Suppressor macrophage treated with lipopolysaccharide for 1 hour (primary cell): ENCODE results near the gene HOGA1.
"Not testable (repeated sequence)": the region's sequence is repeated elsewhere in the genome, so short reads cannot be mapped to it uniquely, and the experiment has no call there.

Experiments
- DNase-seq, 3 donors: peaks; one replicate each; pipeline ENCODE4 v3.0.0-alpha.2; 2020 to 2022

Gene HOGA1

DNA sequence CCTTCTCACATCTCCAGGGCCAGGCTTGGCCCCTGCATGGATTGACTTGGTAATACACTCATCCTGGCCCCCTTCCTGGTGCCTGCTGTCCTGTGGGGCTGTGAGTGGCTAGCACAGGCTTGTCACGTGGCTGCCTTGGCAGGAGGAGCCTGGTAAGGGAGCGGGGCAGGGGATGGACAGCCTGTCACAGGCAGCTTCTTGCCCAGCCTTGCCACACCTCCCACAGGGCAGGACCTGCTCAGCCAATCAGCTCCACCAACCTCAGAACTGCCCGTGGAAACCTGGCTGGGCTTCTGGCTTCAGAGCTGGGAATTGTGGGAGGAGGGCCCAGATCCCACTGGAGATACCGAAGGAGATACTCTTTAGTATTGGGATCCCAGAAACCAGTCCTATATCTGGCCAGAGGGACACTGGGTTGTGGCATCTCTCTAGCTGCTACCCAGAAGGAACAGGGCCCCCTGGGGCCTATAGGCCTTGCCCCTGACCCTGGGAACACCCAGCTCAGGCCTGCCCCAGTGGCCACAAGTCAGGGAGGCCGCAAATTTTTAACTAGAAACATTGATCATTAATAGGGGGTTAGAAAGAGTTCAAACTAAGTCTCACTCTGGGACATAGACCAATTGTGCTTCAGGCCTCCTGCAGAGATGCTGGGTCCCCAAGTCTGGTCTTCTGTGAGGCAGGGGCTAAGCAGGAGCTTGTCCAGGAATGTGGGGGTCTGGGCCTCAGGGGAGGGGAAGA lies at the start of gene HOGA1:
HOGA1 (plus strand) TSS at position 330 of the 738 bp plus-strand sequence; CDS start at position 645, 315 bp downstream.
- no peak for DNase-seq

DNA sequence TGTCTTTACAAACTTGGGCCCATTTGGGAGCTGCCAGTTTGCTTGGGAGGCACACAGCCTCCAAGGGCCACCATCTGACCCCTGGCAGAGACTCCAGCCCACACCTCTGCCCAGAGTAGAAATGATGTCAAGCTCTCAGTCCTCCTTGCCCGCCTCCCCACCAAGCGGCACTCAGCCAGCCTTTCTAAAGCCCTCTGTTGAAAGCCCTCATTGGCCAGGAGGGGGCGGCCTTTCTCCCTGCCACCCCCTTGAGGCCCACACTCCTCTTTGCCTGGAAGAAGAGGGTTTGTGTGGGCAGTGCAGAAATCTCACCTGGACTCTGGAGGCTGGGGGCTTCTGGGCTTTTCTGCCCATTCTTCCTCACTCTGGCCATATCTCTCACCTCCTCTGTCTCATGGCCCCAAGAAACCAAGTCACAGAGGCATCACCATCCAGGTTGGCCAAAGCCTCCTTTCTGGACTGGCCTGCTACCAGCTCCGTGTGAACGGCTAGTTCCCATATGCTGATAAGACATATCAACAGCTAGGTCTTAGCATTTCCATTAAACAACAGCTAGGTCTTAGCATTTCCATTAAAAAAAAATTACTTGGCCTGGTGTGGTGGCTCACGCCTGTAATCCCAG lies 49.3 kb upstream of the HOGA1 start:
- peak; percentile 69 to 85 (median 70) for DNase-seq

DNA sequence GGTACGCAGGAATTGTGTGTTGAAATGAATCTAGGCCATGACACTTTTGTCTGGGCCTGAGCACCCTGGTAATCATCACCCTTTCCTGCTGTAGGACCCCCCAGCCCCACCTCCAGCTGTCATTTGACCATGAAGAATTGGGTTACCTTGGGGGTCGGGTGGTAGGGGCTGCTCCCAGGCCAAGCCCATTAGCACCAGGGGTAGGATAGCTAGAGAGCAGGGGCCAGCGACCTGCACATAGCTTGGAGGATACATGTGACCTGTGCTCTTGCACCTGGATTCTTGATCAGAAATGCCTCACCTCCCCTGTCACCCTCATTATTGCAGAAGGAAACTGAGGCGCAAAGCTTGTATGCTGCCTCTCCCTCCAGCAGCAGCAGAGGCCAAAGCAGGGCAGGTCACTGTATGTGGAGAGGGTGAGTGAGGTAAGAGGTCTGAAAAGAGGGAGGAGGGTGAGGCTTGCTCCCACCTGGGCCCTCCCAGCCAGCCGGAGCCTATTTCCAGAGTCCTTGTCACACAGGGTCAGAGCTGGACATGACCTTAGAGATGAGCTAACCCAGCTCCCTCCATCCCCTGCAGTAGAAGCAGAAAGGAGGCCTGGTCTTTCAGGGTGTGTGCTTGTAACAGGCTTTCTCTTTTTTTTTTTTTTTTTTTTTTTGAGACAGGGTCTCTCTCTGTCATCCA lies 46.9 kb upstream of the HOGA1 start:
- DNase-seq: no peak

- peak; percentile 34 to 42 (median 41) for DNase-seq
Measured at GRCh38 chr10:97538411-97538810, 45.8 kb upstream of the HOGA1 start.

GRCh38 chr10:97538839-97539238 lies 45.4 kb upstream of the HOGA1 start:
- no peak for DNase-seq

DNA sequence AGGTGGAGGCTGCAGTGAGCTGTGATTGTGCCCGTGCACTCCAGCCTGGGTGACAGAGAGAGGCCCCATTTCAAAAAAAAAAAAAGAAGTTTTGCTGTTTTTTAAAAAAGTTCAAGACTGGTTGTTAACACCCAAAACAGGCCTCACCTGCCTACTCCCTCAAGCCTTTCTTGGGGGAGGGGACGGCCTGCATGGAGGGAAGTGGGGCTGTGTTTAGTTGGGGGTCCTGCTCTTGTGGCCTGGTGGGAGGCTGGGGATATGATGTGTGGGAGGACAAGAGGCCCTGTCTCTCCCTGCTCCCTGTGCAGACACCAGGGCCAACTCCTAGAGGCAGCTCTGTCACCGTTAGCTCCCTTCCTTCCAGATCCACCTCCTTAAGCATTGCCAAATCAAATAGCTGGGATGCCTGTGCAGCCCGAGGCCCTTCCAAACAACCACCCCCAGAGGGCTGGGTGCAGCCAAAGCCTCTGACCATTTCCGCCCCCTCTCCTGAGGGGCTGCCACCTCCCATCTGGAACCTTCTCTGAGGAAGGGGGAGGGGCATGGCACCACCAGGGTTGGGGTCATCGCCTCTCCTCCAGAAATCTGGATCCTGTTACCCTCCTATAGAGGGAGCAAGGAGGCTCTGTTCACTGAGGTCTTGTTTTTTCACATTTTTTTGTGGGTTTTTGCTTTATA lies 44.5 kb upstream of the HOGA1 start:
- no peak for DNase-seq

- peak in 2 of 3 donors; percentile 31 to 51 for DNase-seq
Measured at GRCh38 chr10:97540669-97541500, 43.3 kb upstream of the HOGA1 start.

- DNase-seq: peak; percentile 92 to 93 (median 93)
Measured at GRCh38 chr10:97542169-97543024, 41.8 kb upstream of the HOGA1 start.

- DNase-seq: peak; percentile 95 to 96 (median 95)
Measured at GRCh38 chr10:97543025-97543546, 41.1 kb upstream of the HOGA1 start.

GRCh38 chr10:97546456-97547270 lies 37.5 kb upstream of the HOGA1 start:
- DNase-seq: no peak

DNA sequence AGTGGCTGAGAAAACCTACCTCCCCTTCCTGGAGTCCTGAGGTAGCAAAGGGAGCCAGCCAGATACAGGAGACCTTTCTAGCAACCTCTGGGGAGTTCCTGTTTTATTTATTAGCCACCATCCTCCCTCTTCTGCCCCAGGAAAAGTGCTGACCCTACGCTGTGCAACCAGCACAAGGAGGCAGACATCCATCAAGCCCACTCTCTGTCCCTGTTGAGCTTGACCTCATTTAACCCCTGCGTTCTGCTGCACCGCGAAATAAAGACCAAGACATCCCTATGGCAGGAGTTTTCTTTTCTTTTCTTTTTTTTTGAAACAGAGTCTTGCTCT lies 37.0 kb upstream of the HOGA1 start:
- DNase-seq: peak; percentile 22 to 37 (median 32)

DNA sequence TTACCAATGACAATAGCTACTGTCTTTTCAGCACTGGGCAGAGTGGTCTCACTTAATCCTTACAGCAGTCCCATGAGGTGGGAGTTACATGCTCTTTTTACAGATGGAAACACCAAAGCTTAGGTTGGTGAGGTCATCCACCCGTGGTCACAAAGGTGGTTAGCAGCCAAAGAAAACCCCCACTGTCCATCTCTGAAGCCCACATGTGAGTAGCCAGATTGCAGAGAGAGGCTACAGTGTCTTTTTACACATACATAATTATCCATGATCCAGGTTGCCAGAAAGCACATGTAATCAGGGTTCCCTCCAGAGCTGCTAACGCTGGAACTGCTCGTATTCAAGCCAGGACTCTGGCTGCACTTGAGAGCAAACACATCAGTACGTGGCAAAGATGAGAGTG lies 36.2 kb upstream of the HOGA1 start:
- peak in 1 of 3 donors; percentile 13 for DNase-seq

- no peak for DNase-seq
Measured at GRCh38 chr10:97548828-97549455, 35.2 kb upstream of the HOGA1 start.

- no peak for DNase-seq
Measured at GRCh38 chr10:97549587-97550322, 34.4 kb upstream of the HOGA1 start.

DNA sequence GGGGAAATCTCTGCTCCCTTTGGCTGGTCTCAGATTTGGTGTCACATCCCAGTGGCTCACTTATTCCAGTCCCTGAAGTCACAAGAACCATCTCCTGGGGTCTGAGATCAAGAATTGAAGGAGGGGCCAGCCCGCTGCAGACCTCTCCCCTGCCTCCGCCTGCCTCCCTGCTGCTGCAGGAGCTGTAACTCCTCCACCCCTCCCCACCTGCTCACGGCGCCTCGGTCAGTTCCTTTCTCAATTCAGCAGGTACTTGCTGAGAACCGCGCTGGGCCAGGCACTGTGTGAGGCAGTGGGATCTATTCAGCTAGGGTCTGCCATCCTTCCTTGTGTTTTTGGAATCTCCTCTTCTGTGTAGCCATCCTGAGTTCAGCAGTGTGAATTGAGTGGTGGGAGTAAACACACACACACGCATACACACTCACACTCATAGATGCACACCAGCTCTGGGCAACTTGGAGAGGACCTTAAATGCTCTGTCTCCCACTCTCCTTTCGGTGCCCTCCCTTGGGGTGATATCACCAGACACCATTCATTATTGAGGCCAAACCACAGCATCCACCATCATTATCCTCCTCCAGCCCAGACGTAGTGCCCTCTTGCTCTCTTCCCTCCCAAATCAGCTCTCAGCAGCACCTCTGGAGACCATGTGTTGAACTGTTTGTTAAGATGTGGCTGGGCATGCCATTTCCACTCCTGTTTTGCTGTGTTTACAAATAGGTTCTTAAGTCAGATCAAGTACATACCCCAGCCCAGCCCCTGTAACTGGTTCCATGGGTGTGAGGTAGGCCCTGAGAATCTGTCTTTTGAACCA lies 33.6 kb upstream of the HOGA1 start:
- DNase-seq: no peak

- DNase-seq: no peak
Measured at GRCh38 chr10:97551271-97551670, 32.9 kb upstream of the HOGA1 start.

DNA sequence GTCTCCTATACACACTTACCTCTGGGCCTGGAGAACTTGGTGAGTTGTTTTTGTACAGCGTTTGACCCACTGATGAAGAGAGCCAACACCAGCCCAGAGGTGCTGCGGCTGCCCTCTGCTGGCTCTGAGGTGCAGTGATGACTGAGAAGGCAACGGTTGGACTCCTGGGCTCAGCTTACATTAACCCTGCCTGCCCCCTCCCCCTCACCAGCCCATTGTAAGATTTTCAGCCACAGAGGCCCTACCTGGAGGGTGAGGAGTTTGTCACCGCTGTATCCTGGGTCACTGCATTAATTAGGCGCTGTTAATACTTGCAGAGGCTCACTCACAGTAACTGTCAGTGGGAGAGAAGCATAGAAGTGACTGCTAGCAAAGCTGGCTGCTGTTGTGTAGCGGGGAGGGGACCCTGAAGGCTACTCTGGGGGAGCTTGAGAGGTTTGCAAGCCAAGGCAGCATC lies 30.6 kb upstream of the HOGA1 start:
- DNase-seq: peak; percentile 57 to 75 (median 73)

- not testable (repeated sequence) for DNase-seq
Measured at GRCh38 chr10:97554336-97554735, 29.9 kb upstream of the HOGA1 start.
